Upper lobe of left lung (tissue), 6 donors: Measurements from ENCODE around the gene GPR137. TPM values are rescaled to one million over a fixed set of nuclear protein-coding genes. Genes with fewer than 3 reads are reported as not detected.
A peak's percentile ranks its signal among the peaks of the same experiment; 100 is the strongest.

Experiments
- ATAC-seq, 2 donors: fragments of 200-7000 bp; cut with Tn5 transposase; one replicate each; pipeline ENCODE4 v1.9.1; 2022; ENCODE audit warnings: mild to moderate bottlenecking in 2 of 2, moderate library complexity in 2 of 2; ENCODE audit not compliant: low FRiP score in 2 of 2
- DNase-seq, 2 donors: peaks; one replicate each; pipeline ENCODE4 v3.0.0-alpha.2; 2019 to 2020
- H3K27ac ChIP-seq, 4 donors: fragments of 200-600 bp; sonication (generic); one replicate each; pipeline ENCODE4 v1.5.1; 2016 to 2019
- H3K27me3 ChIP-seq, 4 donors: fragments of 200-600 bp; sonication (generic); one replicate each; pipeline ENCODE4 v1.5.1; 2017 to 2019
- H3K36me3 ChIP-seq, 4 donors: fragments of 200-600 bp; sonication (generic); one replicate each; pipeline ENCODE4 v1.5.1; 2016 to 2019
- H3K4me1 ChIP-seq, 4 donors: fragments of 200-600 bp; sonication (generic); one replicate each; pipeline ENCODE4 v1.5.1; 2018 to 2019
- H3K4me3 ChIP-seq, 4 donors: fragments of 200-600 bp; sonication (generic); one replicate each; pipeline ENCODE4 v1.5.1; 2017 to 2019; ENCODE audit warnings: mild to moderate bottlenecking in 2 of 4, moderate library complexity in 1 of 4
- H3K9me3 ChIP-seq, 4 donors: fragments of 200-600 bp; sonication (generic); one replicate each; pipeline ENCODE4 v1.5.1; 2018 to 2019
- EP300 ChIP-seq, 4 donors: sonication (generic); formaldehyde crosslinking; IDR thresholded peaks; one replicate each; pipeline ENCODE4 v1.5.1; 2017; ENCODE audit warnings: antibody characterized with exemption in 4 of 4, control low read depth in 2 of 4
- POLR2A ChIP-seq, 4 donors: fragments of 450-650 bp; IDR thresholded peaks; one replicate each; pipeline ENCODE4 v1.5.1; 2016 to 2017; ENCODE audit warnings: antibody characterized with exemption in 4 of 4, mild to moderate bottlenecking in 2 of 4
- POLR2AphosphoS5 ChIP-seq, 2 donors: sonication (generic); formaldehyde crosslinking; IDR thresholded peaks; one replicate each; pipeline ENCODE4 v1.5.1; 2017; ENCODE audit warnings: antibody characterized with exemption in 2 of 2
- WGBS, 2 donors: methylation state at CpG; one replicate each; pipeline ENCODE4 v1.1.5; 2017 to 2018; 5-methylcytosine and 5-hydroxymethylcytosine counted together
- total RNA-seq, 6 donors: library from RNA; depleted of rRNA in 4 of 6; stranded (reverse); fragments of >200 nt in 4 of 6; gene quantifications; one replicate each; pipeline versions ENCODE4 v1.1.0 to v1.2.1, GENCODE V29; 2016 to 2021
- TF ChIP-seq, protein P1 (sequence below), 6 experiments: fragments of 450-650 bp in 4 of 6; fragments of 200-600 bp in 2 of 6; sonication (generic) in 2 of 6; IDR thresholded peaks; one replicate each; pipeline ENCODE4 v1.5.1; 2016 to 2019; ENCODE audit warnings: antibody characterized with exemption in 6 of 6
- donor health status: DM: no; HTN: no; CAD: no; lungs with moderate emphysema.
- donor health status: DM: no; HTN: yes; CAD: no; lungs with severe emphysema.

Gene GPR137
- total RNA-seq, 6 donors from 2014 or later = 7.3 to 48.1 (median 27.0) TPM

DNA sequence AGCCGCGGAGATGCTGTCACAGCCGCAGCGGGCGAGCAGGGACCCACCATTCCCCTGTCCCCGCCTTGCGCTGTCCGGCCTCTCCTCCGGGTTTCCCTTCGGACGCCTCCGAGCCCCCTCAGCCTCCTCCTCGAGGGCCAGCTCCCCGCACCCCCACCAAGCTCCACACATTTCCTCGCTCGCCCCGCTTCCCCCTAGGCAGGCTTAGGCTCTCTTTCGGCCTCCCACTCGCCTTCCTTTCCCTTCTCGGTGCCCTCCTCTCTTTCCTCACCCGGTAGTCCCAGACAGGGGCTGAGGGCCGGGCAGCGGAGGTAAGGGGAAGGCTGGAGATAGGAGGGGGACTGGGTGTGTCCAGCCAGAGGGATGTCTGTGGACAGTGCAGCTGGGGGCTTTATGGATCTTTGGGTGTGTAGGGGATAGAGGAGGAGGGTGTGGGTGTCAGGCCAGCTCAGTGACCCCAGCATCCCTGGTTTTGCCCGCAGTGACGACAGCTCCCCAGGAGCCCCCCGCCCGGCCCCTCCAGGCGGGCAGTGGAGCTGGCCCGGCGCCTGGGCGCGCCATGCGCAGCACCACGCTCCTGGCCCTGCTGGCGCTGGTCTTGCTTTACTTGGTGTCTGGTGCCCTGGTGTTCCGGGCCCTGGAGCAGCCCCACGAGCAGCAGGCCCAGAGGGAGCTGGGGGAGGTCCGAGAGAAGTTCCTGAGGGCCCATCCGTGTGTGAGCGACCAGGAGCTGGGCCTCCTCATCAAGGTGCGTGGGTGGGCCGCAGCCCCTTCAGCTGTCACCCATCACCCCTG, 7.0 kb downstream of the GPR137 start:
- TF ChIP-seq EP300 (IDR thresholded peaks at IDR 0.05) (no peak), POLR2AphosphoS5 (IDR thresholded peaks at IDR 0.05) (no peak), POLR2A (IDR thresholded peaks at IDR 0.05) (no peak)
- TF ChIP-seq, protein P1, sequence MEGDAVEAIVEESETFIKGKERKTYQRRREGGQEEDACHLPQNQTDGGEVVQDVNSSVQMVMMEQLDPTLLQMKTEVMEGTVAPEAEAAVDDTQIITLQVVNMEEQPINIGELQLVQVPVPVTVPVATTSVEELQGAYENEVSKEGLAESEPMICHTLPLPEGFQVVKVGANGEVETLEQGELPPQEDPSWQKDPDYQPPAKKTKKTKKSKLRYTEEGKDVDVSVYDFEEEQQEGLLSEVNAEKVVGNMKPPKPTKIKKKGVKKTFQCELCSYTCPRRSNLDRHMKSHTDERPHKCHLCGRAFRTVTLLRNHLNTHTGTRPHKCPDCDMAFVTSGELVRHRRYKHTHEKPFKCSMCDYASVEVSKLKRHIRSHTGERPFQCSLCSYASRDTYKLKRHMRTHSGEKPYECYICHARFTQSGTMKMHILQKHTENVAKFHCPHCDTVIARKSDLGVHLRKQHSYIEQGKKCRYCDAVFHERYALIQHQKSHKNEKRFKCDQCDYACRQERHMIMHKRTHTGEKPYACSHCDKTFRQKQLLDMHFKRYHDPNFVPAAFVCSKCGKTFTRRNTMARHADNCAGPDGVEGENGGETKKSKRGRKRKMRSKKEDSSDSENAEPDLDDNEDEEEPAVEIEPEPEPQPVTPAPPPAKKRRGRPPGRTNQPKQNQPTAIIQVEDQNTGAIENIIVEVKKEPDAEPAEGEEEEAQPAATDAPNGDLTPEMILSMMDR (IDR thresholded peaks at IDR 0.05) = no peak
- Histone ChIP-seq H3K36me3 (no peaks in the 10 kb centered on the region), H3K4me3 (peak overlapping the region; percentile 4 to 46 (median 34)), H3K27ac (no peak overlapping the region), H3K9me3 (no peaks in the 10 kb centered on the region), H3K4me1 (peaks cover 14 to 23% (median 18%) of the 10 kb centered on the region in 4 donors), H3K27me3 (peaks cover 0 to 50% (median 33%) of the 10 kb centered on the region in 4 donors)
- DNase-seq (peak in 1 of 2 donors; percentile 75), ATAC-seq (no peak)
- WGBS, 2 donors = 27 to 33% methylated on average over 33 to 40 of the region's 42 CpGs

DNA sequence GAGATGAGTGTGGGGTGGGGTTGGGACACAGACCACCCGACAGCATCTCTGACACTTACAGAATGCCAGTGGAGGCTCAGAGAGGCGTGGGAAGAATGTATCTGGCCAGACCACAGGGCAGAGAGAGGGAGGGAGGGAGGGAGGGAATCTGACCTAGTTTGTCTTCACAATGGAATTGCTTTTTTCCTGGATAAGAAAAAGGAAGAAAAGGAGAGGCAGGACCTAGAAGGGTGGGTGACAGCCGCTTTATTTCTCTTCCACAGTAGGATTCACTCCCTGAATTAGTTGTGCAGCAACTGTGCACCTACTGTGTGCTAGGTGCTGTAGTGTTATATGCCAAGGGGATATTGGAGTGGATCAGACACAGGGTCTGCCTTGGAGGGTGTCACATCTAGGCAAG, 9.1 kb downstream of the GPR137 start:
- no peaks in the 10 kb centered on the region for H3K9me3 ChIP-seq
- DNase-seq (no peak), ATAC-seq (no peak)
- H3K4me1 ChIP-seq = peaks cover 23 to 31% (median 27%) of the 10 kb centered on the region in 4 donors
- no peaks in the 10 kb centered on the region for H3K36me3 ChIP-seq
- no peak overlapping the region for H3K4me3 ChIP-seq
- H3K27ac ChIP-seq = no peak overlapping the region
- peaks cover 0 to 65% (median 43%) of the 10 kb centered on the region in 4 donors for H3K27me3 ChIP-seq
- WGBS, 2 donors = 50 to 68% methylated on average over 3 of the region's 3 CpGs
- TF ChIP-seq EP300 (IDR thresholded peaks at IDR 0.05) = no peak

DNA sequence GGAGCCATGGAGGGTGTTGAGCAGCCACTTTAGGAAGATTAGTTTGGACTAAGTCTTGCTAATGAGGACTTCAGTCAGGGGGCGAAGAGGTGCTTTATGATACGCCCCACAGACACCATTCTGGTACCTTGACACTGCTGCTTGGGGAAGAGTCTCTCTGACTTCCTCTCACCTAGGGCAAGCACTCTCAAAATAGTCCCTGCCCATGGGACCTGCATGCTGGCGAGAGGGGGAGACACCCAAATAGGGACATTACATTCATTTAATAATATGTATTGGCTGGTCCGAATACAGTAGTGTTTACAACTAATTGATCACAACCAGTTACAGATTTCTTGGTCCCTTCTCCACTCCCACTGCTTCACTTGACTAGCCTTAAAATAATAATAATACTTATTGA, 10.1 kb downstream of the GPR137 start:
- TF ChIP-seq POLR2AphosphoS5 (IDR thresholded peaks at IDR 0.05) (no peak), POLR2A (IDR thresholded peaks at IDR 0.05) (no peak), EP300 (IDR thresholded peaks at IDR 0.05) (no peak)
- TF ChIP-seq, protein P1 (IDR thresholded peaks at IDR 0.05) = no peak
- Histone ChIP-seq H3K27ac (no peak overlapping the region), H3K36me3 (no peaks in the 10 kb centered on the region), H3K9me3 (no peaks in the 10 kb centered on the region), H3K4me3 (no peak overlapping the region), H3K4me1 (peaks cover 33 to 41% (median 37%) of the 10 kb centered on the region in 4 donors), H3K27me3 (peaks cover 0 to 72% (median 50%) of the 10 kb centered on the region in 4 donors)
- WGBS, 2 donors = 81 to 91% methylated on average over 4 of the region's 4 CpGs
- DNase-seq (no peak), ATAC-seq (no peak)

DNA sequence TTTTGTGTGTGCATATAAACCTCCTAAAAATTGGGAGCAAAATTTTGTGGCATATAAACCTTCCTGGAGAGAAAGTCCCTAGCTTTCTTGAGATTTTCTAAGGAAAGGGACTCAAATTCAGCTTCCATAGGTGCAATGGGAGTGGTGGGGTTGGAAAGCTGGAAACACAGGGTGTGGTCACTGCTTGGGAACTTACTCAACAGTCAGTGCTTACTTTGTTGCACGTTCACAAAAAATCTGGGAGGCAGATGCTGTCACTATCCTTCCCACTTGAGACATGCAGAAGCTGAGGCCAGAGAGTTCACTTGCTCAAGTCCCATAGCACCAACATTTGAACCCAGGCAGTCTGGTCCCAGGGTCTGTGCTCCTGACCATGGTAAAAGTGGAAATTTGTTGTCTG, 10.6 kb downstream of the GPR137 start:
- Histone ChIP-seq H3K27me3 (peaks cover 0 to 68% (median 47%) of the 10 kb centered on the region in 4 donors), H3K4me1 (peaks cover 34 to 40% (median 37%) of the 10 kb centered on the region in 4 donors), H3K4me3 (no peak overlapping the region), H3K27ac (no peak overlapping the region), H3K9me3 (no peaks in the 10 kb centered on the region), H3K36me3 (no peaks in the 10 kb centered on the region)
- no peak for ATAC-seq
- WGBS, 2 donors = 11 to 39% methylated on average over 1 of the region's 1 CpG
- TF ChIP-seq POLR2A (IDR thresholded peaks at IDR 0.05) = no peak
- no peak for DNase-seq

DNA sequence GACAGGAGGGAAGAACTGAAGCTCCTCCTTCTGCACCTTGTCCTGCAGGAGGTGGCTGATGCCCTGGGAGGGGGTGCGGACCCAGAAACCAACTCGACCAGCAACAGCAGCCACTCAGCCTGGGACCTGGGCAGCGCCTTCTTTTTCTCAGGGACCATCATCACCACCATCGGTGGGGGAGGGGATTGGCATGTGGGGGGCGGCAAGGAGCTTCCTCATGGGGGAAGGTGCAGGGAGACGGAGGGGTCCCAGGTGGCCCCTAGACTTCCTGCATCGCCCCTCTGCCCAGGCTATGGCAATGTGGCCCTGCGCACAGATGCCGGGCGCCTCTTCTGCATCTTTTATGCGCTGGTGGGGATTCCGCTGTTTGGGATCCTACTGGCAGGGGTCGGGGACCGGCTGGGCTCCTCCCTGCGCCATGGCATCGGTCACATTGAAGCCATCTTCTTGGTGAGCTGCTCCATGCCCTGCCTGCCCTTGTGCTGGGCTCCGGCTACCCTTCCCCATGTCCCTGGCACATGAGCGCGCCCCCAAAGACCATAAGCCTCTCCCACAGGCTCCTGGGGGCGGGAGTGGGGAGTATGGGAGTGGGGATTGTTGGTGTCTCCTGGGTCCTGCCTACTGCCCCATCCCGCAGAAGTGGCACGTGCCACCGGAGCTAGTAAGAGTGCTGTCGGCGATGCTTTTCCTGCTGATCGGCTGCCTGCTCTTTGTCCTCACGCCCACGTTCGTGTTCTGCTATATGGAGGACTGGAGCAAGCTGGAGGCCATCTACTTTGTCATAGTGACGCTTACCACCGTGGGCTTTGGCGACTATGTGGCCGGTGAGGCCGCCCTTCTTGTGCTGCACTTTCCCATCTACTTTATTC, 11.4 kb downstream of the GPR137 start:
- peaks cover 28 to 37% (median 35%) of the 10 kb centered on the region in 4 donors for H3K4me1 ChIP-seq
- H3K27me3 ChIP-seq = peaks cover 0 to 60% (median 38%) of the 10 kb centered on the region in 4 donors
- WGBS, 2 donors = 21 to 24% methylated on average over 11 to 31 of the region's 34 CpGs
- H3K9me3 ChIP-seq = no peaks in the 10 kb centered on the region
- H3K4me3 ChIP-seq = no peak overlapping the region
- DNase-seq (no peak), ATAC-seq (no peak)
- TF ChIP-seq, protein P1 (IDR thresholded peaks at IDR 0.05) = no peak
- TF ChIP-seq POLR2A (IDR thresholded peaks at IDR 0.05) (no peak), EP300 (IDR thresholded peaks at IDR 0.05) (no peak), POLR2AphosphoS5 (IDR thresholded peaks at IDR 0.05) (no peak)
- H3K27ac ChIP-seq = no peak overlapping the region
- no peaks in the 10 kb centered on the region for H3K36me3 ChIP-seq
